AG04450 (cell line): ENCODE results near the gene GIT2. TPM values are rescaled to one million over a fixed set of nuclear protein-coding genes. Genes with fewer than 3 reads are reported as not detected.

Experiments used
- CTCF ChIA-PET: fragments of 300-600, 350-600 bp; formaldehyde crosslinking; extraction: SDS; loops from one replicate; lab custom pipeline; 2022; ENCODE audit warnings: antibody characterized with exemption, inconsistent platforms; lab: Charles Lee
- POLR2A ChIA-PET: fragments of 350-600 bp; formaldehyde crosslinking; extraction: SDS; loops from one replicate; lab custom pipeline; 2021; ENCODE audit warnings: antibody characterized with exemption, inconsistent platforms; lab: Yijun Ruan, JAX
- DNase-seq: peaks from one replicate; pipeline ENCODE4 v3.0.0-alpha.2; 2011; ENCODE audit warnings: low read depth, low spot score
- H3K27ac ChIP-seq: one replicate; pipeline ENCODE4 v1.5.1; 2012; ENCODE audit warnings: low read depth, low read length, control low read depth
- H3K27me3 ChIP-seq: one replicate; pipeline ENCODE4 v1.6.0; 2012; ENCODE audit warnings: low read length; ENCODE audit not compliant: control insufficient read depth, insufficient read depth
- H3K4me3 ChIP-seq: 2 replicates; pipeline ENCODE4 v1.5.1; 2011; ENCODE audit warnings: mild to moderate bottlenecking, low read depth, low read length, control low read depth
- H3K9me3 ChIP-seq: 2 replicates; pipeline ENCODE4 v1.5.1; 2012; ENCODE audit warnings: low read length; ENCODE audit not compliant: control insufficient read depth, insufficient read depth
- polyA plus RNA-seq: library from polyadenylated mRNA; depleted of rRNA; stranded (reverse); fragments of >200 nt; gene quantifications from 2 replicates; pipeline ENCODE4 v1.2.3, GENCODE V29; 2011
- TF ChIP-seq, protein P1 (sequence below): IDR thresholded peaks from 2 replicates; pipeline ENCODE4 v1.5.1; 2011; ENCODE audit warnings: low read depth, low read length, control low read depth, inconsistent platforms

Gene GIT2
- polyA plus RNA-seq, 1 experiment = 57.9 TPM

GRCh38 chr12:109927622-109928021 is 68.5 kb downstream of the GIT2 start:
- Histone ChIP-seq H3K4me3 (no peak overlapping the region), H3K27me3 (no peaks in the 10 kb centered on the region), H3K9me3 (no peaks in the 10 kb centered on the region; the same call in 1 of the 2 replicates), H3K27ac (no peak overlapping the region)
- CTCF ChIA-PET = interaction anchor here (0.7 to 4.0 kb wide), 7 partner anchors 10 to 122 kb away, joined by 3 to 20 read pairs (median 3); no protein-coding TSS in a partner anchor
- POLR2A ChIA-PET = no interaction called here
- DNase-seq = no peak
- TF ChIP-seq, protein P1, sequence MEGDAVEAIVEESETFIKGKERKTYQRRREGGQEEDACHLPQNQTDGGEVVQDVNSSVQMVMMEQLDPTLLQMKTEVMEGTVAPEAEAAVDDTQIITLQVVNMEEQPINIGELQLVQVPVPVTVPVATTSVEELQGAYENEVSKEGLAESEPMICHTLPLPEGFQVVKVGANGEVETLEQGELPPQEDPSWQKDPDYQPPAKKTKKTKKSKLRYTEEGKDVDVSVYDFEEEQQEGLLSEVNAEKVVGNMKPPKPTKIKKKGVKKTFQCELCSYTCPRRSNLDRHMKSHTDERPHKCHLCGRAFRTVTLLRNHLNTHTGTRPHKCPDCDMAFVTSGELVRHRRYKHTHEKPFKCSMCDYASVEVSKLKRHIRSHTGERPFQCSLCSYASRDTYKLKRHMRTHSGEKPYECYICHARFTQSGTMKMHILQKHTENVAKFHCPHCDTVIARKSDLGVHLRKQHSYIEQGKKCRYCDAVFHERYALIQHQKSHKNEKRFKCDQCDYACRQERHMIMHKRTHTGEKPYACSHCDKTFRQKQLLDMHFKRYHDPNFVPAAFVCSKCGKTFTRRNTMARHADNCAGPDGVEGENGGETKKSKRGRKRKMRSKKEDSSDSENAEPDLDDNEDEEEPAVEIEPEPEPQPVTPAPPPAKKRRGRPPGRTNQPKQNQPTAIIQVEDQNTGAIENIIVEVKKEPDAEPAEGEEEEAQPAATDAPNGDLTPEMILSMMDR = peak; percentile 69

DNA sequence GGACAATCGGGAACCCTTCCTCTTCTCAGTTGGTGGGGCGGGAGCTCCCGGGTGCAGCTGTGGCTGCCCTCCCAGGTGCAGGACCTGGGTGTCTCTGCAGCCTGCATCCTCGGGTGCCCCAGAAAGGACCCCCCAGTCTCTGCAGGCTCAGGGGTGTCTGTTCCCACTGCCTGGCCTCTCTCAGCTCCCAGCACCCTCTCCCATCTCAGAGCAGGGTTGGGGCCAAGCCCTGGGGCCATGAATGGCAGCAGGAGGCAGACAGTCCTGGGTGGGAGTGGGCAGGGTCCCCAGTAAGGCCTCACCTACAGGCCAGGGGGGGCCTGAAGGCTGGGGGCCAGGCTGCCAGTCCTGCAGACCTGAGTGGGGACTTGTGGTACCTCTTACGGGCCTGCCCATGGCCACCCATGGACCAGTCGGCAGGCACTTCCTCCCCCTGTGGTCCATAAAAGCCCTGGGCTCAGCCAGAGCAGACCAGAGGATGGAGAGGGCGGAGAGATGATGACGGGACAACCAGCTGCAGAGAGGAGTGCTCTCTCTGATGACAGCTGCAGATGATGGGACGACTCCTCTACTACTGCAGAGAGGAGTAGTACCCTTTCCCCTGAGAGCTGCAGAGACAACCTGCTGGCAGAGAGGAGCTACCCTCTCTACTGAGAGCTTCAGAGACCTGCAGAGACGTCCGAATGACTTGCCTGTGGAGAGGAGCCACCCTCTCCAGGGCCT is 69.5 kb downstream of the GIT2 start:
- ChIA-PET CTCF (interaction anchor here (0.5 to 4.0 kb wide), 5 partner anchors 9 to 242 kb away, joined by 3 to 20 read pairs (median 3); no protein-coding TSS in a partner anchor), POLR2A (no interaction called here)
- DNase-seq = no peak
- Histone ChIP-seq H3K4me3 (no peak overlapping the region), H3K27me3 (no peaks in the 10 kb centered on the region), H3K9me3 (no peaks in the 10 kb centered on the region; the same call in 1 of the 2 replicates), H3K27ac (no peak overlapping the region)
- TF ChIP-seq, protein P1 = no peak

- H3K9me3 ChIP-seq = no peaks in the 10 kb centered on the region; the same call in 1 of the 2 replicates
- H3K27ac ChIP-seq = no peak overlapping the region
- TF ChIP-seq, protein P1 = no peak
- no peaks in the 10 kb centered on the region for H3K27me3 ChIP-seq
- ChIA-PET POLR2A (no interaction called here), CTCF (interaction anchor here (0.5 to 0.6 kb wide), 2 partner anchors 110 to 243 kb away, joined by 3 read pairs; no protein-coding TSS in a partner anchor)
- no peak overlapping the region for H3K4me3 ChIP-seq
- no peak for DNase-seq
Measured at GRCh38 chr12:109926016-109926415, 70.2 kb downstream of the GIT2 start.

DNA sequence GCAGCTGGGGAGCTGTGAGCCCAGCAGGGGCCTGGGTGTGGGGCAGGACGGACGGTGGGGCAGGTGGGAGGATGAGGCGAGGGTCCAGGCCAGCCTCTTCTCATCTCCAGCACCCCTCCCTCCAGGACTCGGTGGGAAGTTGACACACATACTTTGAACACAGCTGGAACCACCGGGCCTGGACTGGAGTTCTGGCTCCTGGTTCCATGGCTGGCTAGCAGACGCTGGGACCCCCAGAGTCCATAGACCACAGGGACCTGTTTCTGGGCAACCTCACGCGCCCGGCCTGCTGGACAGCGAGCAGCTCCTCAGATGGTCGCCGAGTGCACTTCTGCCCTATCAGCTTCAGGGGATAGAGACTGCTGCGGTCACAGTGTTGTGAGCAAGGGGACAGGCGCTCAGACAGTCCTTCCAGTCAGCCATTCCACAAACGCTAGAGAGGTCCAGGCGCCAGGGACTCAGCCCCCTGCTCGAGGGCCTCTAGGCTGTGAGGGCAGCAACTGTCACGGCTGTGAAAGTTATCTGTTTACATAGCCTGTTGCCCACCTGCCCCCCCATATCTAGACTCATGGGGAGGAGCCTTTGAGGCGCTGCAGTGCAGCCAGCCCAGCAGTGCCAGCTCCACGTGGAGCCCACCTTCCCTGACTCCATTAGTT is 70.9 kb downstream of the GIT2 start:
- no peaks in the 10 kb centered on the region; the same call in 1 of the 2 replicates for H3K9me3 ChIP-seq
- TF ChIP-seq, protein P1 = no peak
- POLR2A ChIA-PET = no interaction called here

More for the DNA sequence above, 70.9 kb downstream of the GIT2 start:
- CTCF ChIA-PET = no interaction called here
- Histone ChIP-seq H3K27me3 (no peaks in the 10 kb centered on the region), H3K27ac (no peak overlapping the region), H3K4me3 (no peak overlapping the region)
- no peak for DNase-seq
